Stimulated activated effector memory CD8-positive, alpha-beta T cell treated with anti-CD3 and anti-CD28 coated beads, Interleukin-12 subunit alpha, Interleukin-12 subunit beta, amount 100 ng/mL, for 72 hours (primary cell): Measurements from ENCODE around the gene PKMYT1.

ENCODE experiments used
- ATAC-seq: fragments of 150-1000 bp; cut with Tn5 transposase; 2 replicates; pipeline ENCODE4 v1.10.0; 2021
- DNase-seq, 2 donors: peaks; one replicate each; pipeline ENCODE4 v3.0.0; 2021 to 2022; ENCODE audit warnings: low spot score in 2 of 2
- H3K27ac Mint-ChIP-seq: one replicate; pipeline ENCODE4 v1.8.0; 2022; ENCODE audit warnings: mild to moderate bottlenecking, mixed read lengths
- H3K36me3 Mint-ChIP-seq: one replicate; pipeline ENCODE4 v1.8.0; 2022; ENCODE audit warnings: mild to moderate bottlenecking, mixed read lengths
- H3K4me1 Mint-ChIP-seq: one replicate; pipeline ENCODE4 v1.8.0; 2022; ENCODE audit warnings: mixed read lengths
- H3K4me3 Mint-ChIP-seq: one replicate; pipeline ENCODE4 v1.8.0; 2022; ENCODE audit warnings: mild to moderate bottlenecking, mixed read lengths
- H3K9me3 Mint-ChIP-seq: one replicate; pipeline ENCODE4 v1.8.0; 2022; ENCODE audit warnings: mixed read lengths

The PKMYT1 gene

DNA sequence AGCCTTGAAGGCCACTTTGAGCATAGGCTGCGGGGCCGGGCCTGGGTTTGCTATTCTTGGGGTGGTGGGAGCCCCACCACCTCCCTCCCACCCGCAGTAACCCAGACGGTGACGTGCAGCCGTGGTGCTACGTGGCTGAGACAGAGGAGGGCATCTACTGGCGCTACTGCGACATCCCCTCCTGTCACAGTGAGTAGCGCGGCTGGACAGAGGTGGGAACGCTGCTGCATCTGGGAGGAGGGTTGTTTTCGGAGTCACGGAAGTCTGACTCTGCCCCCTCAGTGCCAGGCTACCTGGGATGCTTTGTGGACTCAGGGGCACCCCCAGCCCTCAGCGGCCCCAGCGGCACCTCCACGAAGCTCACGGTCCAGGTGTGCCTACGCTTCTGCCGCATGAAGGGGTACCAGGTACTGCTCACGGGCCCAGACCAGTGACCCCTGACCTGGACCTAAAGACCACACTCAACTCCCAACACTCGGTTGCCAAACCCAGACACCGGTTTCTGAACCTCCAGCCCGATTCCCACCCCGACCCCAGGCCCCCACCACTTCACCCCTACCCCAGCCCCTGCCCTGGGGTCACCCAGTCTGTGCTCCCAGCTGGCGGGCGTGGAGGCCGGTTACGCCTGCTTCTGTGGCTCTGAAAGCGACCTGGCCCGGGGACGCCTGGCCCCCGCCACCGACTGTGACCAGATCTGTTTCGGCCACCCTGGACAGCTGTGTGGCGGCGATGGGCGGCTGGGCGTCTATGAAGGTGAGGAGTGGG lies 14.0 kb downstream of the PKMYT1 start:
- H3K4me1 Mint-ChIP-seq: peaks cover 52% of the 10 kb centered on the region
- H3K4me3 Mint-ChIP-seq: peak overlapping the region; percentile 73
- H3K36me3 Mint-ChIP-seq: peaks cover 7% of the 10 kb centered on the region
- no peak for ATAC-seq
- no peaks in the 10 kb centered on the region for H3K9me3 Mint-ChIP-seq
- no peak for DNase-seq
- H3K27ac Mint-ChIP-seq: no peak overlapping the region

DNA sequence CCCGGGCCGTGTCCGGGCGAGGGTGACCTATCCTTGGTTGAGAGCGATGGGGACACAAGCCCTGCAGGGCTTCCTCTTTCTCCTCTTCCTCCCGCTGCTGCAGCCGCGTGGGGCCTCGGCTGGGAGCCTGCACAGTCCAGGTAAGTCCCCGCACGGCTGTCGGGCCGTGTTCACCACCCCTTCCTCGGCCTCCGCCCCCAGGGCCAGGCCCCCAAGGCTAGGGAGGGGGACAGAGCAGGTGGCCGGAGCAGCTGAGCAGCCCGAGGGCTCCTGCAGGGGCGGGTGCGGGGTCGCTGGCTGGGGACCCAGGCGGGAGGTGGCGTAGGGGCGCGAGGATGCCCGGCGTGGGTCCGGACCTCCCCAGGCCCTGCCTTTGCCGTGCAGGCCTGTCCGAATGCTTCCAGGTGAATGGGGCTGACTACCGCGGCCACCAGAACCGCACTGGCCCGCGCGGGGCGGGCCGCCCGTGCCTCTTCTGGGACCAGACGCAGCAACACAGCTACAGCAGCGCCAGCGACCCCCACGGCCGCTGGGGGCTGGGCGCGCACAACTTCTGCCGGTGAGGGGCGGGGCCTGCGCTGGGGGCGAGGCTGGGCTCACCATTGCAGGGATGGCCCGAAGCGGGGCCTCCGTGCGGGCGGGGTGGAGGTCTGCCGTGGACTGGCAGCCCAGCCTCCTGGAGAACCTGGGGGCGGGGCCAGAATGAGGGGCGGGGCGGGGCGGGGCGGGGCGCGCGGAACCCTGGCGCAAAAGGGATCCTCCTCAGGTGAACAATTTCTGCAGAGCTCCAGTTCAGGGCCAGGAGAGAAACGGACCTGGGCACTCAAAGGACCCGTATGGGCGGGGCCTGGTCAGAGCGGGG lies 15.5 kb downstream of the PKMYT1 start:
- DNase-seq (peak in 1 of 2 donors; percentile 79), ATAC-seq (peak; percentile 25)
- Mint-ChIP-seq H3K27ac (no peak overlapping the region), H3K4me3 (peak overlapping the region; percentile 73), H3K4me1 (peaks cover 41% of the 10 kb centered on the region), H3K9me3 (no peaks in the 10 kb centered on the region), H3K36me3 (peaks cover 5% of the 10 kb centered on the region)

DNA sequence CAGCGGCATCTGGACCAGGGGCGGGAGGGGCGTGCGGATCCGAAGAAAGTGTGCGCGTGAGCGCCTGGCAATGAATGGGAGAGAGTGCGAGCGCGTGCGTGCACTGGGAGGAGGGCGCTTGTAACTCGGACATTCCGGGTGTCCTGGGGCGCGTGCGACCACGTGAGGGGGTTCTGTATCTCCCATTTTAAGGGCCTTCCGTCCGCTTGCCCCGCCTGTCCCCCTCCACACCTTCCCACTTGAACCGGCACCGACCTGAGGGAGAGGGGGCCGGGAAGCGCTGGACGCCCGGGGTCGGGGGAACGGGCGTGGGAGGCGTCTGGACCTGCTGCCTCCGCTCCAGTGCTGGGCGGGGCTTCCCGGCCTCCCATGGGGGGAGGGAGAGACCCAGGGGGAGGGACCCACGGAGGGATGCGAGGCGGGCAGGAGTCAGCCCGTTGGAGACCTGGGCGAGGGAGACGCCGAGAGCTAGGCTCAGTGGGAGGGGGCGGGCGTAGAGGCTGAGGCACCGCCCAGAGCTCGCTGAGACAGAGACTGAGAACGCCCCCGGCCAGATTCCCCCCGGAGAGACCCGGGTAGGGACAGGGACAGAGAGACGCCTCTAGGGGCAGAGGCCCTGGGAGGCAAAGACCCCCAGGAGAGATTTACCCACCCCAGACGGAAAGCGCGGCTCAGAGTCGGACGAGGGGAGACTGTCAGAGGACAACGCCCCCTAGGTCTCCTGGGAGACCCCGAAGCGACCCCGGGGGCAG lies 16.3 kb downstream of the PKMYT1 start, which contains the start of gene KREMEN2:
KREMEN2 (plus strand) TSS at position 553 of the 752 bp plus-strand sequence. CDS start 246 bp downstream, outside the sequence.
- DNase-seq (peak in 1 of 2 donors; percentile 68), ATAC-seq (peak; percentile 4)
- no peak within 1 kb of the TSS for H3K27ac Mint-ChIP-seq
- H3K36me3 Mint-ChIP-seq: peaks cover 8% of the 10 kb centered on the region
- H3K4me3 Mint-ChIP-seq: peak within 1 kb of the TSS; percentile 73
- H3K9me3 Mint-ChIP-seq: no peaks in the 10 kb centered on the region
- peaks cover 41% of the 10 kb centered on the region for H3K4me1 Mint-ChIP-seq

- ATAC-seq (no peak), DNase-seq (peak in 1 of 2 donors; percentile 50)
- peaks cover 8% of the 10 kb centered on the region for H3K36me3 Mint-ChIP-seq
- H3K9me3 Mint-ChIP-seq: no peaks in the 10 kb centered on the region
- H3K27ac Mint-ChIP-seq: no peak overlapping the region
- peaks cover 34% of the 10 kb centered on the region for H3K4me1 Mint-ChIP-seq
- peak overlapping the region; percentile 73 for H3K4me3 Mint-ChIP-seq
Observed at GRCh38 chr16:2963074-2963722, 17.0 kb downstream of the PKMYT1 start.

DNA sequence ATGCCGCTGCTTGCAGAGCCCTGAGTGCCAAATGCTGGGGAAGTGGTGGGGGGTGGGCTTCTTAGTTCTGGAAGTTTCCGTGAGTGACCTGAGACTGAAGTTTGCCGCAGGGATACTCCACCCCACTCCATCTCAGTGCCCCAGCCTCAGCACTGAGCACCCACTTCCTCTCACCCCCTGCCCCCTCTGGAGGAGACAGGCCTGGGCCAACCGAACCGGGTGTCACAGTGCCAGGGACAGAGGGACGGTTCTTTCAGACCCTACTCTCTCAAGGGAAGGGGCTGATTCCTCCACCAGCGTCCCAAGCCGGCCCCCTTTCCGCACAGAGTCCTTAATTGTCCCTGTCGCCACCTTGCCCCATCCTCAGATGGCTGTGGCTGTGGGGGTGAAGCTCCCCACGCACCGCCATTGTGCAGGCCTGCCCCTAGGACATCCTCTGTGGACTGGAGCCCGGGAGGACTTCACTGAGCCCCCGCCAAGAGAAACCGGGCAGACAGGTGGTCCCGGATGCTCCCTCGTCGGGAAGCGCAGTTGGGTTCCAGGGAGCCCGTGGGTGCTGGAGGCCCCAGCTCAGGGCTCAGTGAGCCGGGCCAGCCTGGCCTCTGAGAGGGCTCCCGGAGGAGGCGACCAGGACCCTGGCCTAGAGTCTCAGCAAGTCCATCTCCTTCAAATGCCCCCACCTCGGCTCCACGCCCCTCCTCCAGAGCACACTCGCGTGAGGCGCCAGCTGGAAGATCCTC lies 17.7 kb downstream of the PKMYT1 start:
- DNase-seq (peak in 1 of 2 donors; percentile 55), ATAC-seq (no peak)
- H3K27ac Mint-ChIP-seq: no peak overlapping the region
- H3K36me3 Mint-ChIP-seq: peaks cover 8% of the 10 kb centered on the region
- H3K4me3 Mint-ChIP-seq: peak overlapping the region; percentile 8
- H3K4me1 Mint-ChIP-seq: peaks cover 29% of the 10 kb centered on the region
- H3K9me3 Mint-ChIP-seq: no peaks in the 10 kb centered on the region

DNA sequence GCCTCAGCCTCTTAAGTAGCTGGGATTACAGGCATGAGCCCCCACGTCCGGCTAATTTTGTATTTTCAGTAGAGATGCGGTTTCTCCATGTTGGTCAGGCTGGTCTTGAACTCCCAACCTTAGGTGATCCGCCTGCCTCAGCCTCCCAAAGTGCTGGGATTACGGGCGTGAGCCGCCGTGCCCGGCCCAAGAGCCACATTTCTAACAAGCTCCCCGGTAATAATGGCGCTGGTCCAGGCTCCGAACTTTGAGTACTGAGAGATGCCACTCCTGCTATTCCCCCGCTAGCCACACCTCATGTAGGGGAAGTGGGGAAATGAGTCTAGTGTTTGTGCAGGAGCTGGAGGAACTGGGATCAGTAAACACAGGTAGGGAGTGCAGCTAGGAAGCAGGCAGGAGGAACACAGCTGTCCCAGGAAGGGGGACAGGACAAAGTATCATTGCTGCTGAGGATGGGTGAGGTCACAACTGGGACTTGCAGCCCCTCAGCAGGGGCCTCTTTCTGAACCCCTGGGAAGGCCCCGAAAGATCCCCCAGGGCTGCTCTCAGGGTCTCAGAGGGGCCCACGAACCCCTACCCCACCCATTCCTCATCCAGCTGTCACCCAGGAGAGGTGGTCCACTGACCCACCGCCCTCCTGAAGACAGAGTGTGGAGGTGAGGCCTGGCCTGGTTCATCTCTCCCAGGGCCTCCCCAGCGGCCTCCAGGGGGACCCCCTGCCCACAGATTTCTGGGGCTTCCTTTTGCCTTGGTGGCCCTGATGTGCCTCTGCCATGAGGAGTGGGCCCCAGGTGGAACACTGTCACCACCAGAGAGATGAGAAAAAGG lies 19.8 kb downstream of the PKMYT1 start:
- ATAC-seq (no peak), DNase-seq (no peak)
- Mint-ChIP-seq H3K4me3 (no peak overlapping the region), H3K4me1 (peaks cover 23% of the 10 kb centered on the region), H3K36me3 (peaks cover 8% of the 10 kb centered on the region), H3K27ac (no peak overlapping the region), H3K9me3 (no peaks in the 10 kb centered on the region)

GRCh38 chr16:2959206-2959605 lies 21.0 kb downstream of the PKMYT1 start:
- ATAC-seq (no peak), DNase-seq (no peak)
- Mint-ChIP-seq H3K9me3 (no peaks in the 10 kb centered on the region), H3K27ac (no peak overlapping the region), H3K4me3 (no peak overlapping the region), H3K4me1 (peaks cover 15% of the 10 kb centered on the region), H3K36me3 (peaks cover 8% of the 10 kb centered on the region)

DNA sequence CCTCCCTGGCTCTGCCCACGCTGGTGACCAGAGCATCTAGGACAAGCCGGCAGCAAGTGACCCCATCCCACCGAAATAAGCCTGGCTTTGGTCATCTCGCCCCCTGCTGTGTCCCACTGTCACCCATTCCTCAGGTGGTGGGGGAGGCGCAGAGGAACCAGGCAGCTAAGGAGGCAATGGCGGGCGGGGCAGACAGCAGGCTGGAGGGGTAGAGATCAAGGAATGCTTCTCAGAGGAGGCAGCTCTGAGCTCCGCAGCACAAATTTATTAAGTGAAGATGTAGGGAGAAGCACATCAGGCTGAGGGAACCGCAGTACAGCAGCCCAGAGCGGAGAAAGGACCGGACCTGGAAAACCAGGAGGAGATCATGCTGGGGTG lies 23.7 kb downstream of the PKMYT1 start:
- Mint-ChIP-seq H3K9me3 (no peaks in the 10 kb centered on the region), H3K4me1 (peaks cover 2% of the 10 kb centered on the region), H3K36me3 (peaks cover 8% of the 10 kb centered on the region), H3K27ac (no peak overlapping the region), H3K4me3 (no peak overlapping the region)
- ATAC-seq (no peak), DNase-seq (no peak)

DNA sequence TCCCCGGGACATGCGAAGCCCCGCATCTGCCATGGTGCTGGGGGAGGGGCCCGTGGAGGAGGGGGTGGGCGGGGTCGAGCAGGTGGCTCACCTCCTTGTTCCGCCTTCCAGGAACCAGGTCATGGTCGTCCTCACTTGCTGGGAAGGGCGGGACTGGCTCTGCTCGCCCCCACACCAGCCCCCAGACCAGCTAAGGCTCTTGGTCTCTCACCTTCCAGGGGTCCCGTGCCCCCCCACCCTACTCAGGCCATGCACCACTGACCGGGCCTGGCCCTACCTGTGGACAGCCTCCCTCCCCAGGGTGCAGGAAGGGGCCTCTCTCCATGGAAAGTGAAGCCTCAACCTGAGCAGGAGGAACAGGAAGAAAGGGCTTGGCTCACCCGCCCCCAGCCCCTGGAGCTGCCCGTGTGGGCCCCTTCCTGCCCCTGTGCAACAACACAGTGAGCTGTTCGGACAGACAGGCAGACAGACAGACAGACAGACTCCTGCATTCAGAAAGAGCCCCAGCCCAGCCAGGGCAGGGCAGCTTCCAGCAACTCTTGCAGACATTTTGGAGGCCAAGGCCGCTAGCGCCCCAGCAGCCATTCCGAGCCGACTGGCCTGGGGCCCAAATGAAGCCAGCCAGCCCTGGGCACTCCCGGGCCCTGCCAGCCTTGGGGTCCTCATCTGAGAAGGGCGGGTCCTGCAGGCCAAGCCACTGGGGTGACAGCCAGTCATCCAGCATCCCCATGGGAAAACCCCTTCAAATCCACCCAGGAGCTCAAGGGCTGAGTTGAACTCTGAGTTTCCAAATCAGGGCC lies 24.3 kb downstream of the PKMYT1 start:
- no peak for DNase-seq
- ATAC-seq: peak; percentile 4
- H3K27ac Mint-ChIP-seq: no peak overlapping the region
- H3K36me3 Mint-ChIP-seq: peaks cover 8% of the 10 kb centered on the region
- H3K4me1 Mint-ChIP-seq: no peaks in the 10 kb centered on the region
- H3K9me3 Mint-ChIP-seq: no peaks in the 10 kb centered on the region
- H3K4me3 Mint-ChIP-seq: no peak overlapping the region

- Mint-ChIP-seq H3K4me3 (no peak overlapping the region), H3K36me3 (peaks cover 8% of the 10 kb centered on the region), H3K27ac (no peak overlapping the region), H3K4me1 (no peaks in the 10 kb centered on the region), H3K9me3 (no peaks in the 10 kb centered on the region)
- ATAC-seq (no peak), DNase-seq (no peak)
Observed at GRCh38 chr16:2955438-2955778, 24.8 kb downstream of the PKMYT1 start.

DNA sequence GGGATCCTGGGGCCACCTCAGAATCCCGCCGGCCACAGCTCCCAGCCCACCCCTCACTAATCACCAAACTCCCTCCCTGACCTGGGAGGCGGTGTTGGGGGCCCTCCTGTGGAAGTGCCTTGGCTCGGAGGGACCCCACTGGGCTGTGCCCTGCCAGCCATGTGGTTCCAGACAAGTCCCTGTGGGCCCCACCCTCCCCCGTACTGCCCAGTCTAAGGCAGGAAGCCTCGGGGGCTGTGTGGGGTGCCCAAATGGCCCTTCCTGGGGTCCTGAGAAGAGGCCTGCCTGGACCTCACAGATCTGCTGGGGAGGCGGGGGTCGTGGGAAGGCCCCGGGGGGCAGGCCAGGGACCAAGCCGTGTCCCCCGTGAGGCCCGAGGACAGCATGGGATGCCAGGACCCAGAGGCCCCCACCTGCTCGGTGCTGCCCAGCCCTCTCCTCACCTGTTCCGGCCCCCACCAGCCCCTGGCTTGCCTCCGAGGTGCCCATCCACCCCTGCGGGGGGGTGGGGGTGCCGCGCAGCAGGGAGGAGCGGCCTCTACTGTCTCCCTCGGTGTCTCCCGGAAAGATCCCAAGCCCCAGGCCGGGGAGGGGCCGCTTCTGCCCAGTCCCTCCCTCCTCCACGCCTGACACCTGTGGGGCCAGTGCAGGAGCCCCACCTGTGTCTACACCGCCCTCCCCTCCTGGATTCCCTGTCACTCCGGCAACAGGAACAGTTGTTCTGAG lies 25.4 kb downstream of the PKMYT1 start:
- DNase-seq (no peak), ATAC-seq (no peak)
- no peak overlapping the region for H3K27ac Mint-ChIP-seq
- H3K4me3 Mint-ChIP-seq: no peak overlapping the region
- H3K9me3 Mint-ChIP-seq: no peaks in the 10 kb centered on the region
- H3K36me3 Mint-ChIP-seq: peaks cover 4% of the 10 kb centered on the region
- H3K4me1 Mint-ChIP-seq: no peaks in the 10 kb centered on the region

DNA sequence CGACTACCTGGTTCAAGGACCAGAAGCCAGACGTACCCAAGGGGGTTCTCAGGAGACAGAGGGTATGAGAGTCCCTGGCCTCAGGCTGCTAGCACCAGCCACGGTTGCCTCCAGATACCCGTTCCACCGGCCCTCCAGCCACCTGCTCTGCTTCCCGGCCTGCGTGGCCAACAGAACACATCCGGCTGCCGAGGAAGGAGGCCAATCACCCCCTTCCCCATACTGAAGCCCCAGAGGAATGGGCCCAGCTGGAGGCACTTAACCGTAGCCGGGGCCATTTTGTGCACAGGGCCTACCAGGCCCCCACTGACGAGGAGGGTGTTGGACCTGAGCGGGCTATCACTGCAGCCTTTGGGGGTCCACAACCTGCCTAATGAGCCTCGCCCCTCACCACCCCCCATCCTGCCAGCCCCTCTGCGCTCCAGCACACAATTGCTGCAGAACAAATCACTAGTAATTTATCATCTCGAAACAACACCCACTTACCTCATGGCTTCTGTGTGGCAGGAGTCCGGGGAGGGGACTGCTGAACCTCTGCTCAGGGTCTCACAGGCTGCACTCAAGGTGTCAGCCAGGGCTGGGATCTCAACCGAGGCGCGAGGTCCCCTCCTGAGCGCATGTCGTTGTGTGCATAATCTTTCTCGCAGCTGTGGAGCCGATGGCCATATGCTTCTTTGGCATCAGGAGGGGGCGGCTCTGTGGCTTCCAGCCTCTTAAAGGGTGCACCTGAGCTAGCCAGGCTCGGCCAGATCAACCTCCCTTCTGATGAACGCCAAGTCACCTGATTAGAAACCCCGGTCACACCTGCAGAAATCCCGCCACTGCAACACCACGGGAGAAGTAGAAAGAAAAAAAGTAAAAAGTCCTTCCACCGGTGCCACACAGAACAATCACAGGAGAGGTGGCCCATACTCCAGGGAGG lies 26.3 kb downstream of the PKMYT1 start:
- Mint-ChIP-seq H3K9me3 (no peaks in the 10 kb centered on the region), H3K4me1 (no peaks in the 10 kb centered on the region), H3K27ac (no peak overlapping the region), H3K36me3 (peaks cover 6% of the 10 kb centered on the region), H3K4me3 (no peak overlapping the region)
- ATAC-seq: no peak
- DNase-seq: no peak
